HepG2 (cell line): Measurements from ENCODE around the gene FANCE. TPM values are rescaled to one million over a fixed set of nuclear protein-coding genes. Genes with fewer than 3 reads are reported as not detected.
A peak's percentile ranks its signal among the peaks of the same experiment; 100 is the strongest.

Experiments used
- BCL6 ChIP-seq: IDR thresholded peaks from 2 replicates; pipeline ENCODE4 v1.6.1; 2016; ENCODE audit warnings: missing genetic modification reagents, missing compliant biosample characterization
- CBX1 ChIP-seq: IDR thresholded peaks from one replicate; pipeline ENCODE4 v1.6.1; 2016; ENCODE audit warnings: antibody characterized with exemption, low read depth
- E2F5 ChIP-seq: sonication (generic); formaldehyde crosslinking; conservative IDR thresholded peaks from 2 replicates; pipeline ENCODE4 v1.4.0; 2020; ENCODE audit warnings: missing genetic modification reagents
- ETV6 ChIP-seq: sonication (generic); formaldehyde crosslinking; conservative IDR thresholded peaks from 2 replicates; pipeline ENCODE4 v1.4.0; 2020; ENCODE audit warnings: missing genetic modification reagents
- KDM1A ChIP-seq: IDR thresholded peaks from 2 replicates; pipeline ENCODE4 v1.6.1; 2016; ENCODE audit warnings: missing compliant biosample characterization
- MLLT10 ChIP-seq: sonication (generic); formaldehyde crosslinking; IDR thresholded peaks from 2 replicates; pipeline ENCODE4 v1.4.0; 2020; ENCODE audit warnings: missing genetic modification reagents
- MNT ChIP-seq: fragments of 450-650 bp; IDR thresholded peaks from 2 replicates; pipeline ENCODE4 v1.6.1; 2016
- NFIC ChIP-seq: IDR thresholded peaks from 2 replicates; pipeline ENCODE4 v1.6.1; 2012; ENCODE audit warnings: mild to moderate bottlenecking, low read length, inconsistent platforms
- NR2F6 ChIP-seq, 2 experiments: IDR thresholded peaks; 2 replicates each; pipeline ENCODE4 v1.6.1; 2016; ENCODE audit warnings: antibody characterized with exemption in 1 of 2, mild to moderate bottlenecking in 1 of 2
- PAF1 ChIP-seq: IDR thresholded peaks from 2 replicates; pipeline ENCODE4 v1.6.1; 2016; ENCODE audit warnings: missing genetic modification reagents, missing compliant biosample characterization
- PHF21A ChIP-seq: sonication (generic); formaldehyde crosslinking; IDR thresholded peaks from 2 replicates; pipeline ENCODE4 v1.5.0; 2020; ENCODE audit warnings: mild to moderate bottlenecking, missing genetic modification reagents
- RNF2 ChIP-seq: fragments of 450-650 bp; conservative IDR thresholded peaks from 2 replicates; pipeline ENCODE4 v1.6.1; 2016; ENCODE audit warnings: low read depth
- SNAPC4 ChIP-seq: sonication (generic); formaldehyde crosslinking; IDR thresholded peaks from 2 replicates; pipeline ENCODE4 v1.4.0; 2020; ENCODE audit warnings: mild to moderate bottlenecking, missing genetic modification reagents
- SNAPC5 ChIP-seq: sonication (generic); formaldehyde crosslinking; IDR thresholded peaks from 2 replicates; pipeline ENCODE4 v1.8.1; 2023; ENCODE audit warnings: mild to moderate bottlenecking, missing genetic modification reagents, borderline replicate concordance
- TOPORS ChIP-seq: sonication (generic); formaldehyde crosslinking; IDR thresholded peaks from 2 replicates; pipeline ENCODE4 v1.8.0; 2023; ENCODE audit warnings: mild to moderate bottlenecking, missing genetic modification reagents
- ZMAT3 ChIP-seq: sonication (generic); formaldehyde crosslinking; conservative IDR thresholded peaks from 2 replicates; pipeline ENCODE4 v1.7.0; 2021; ENCODE audit warnings: missing genetic modification reagents
- ZNF296 ChIP-seq: sonication (generic); formaldehyde crosslinking; conservative IDR thresholded peaks from 2 replicates; pipeline ENCODE4 v1.5.0; 2020; ENCODE audit warnings: mild to moderate bottlenecking, missing genetic modification reagents
- ZNF770 ChIP-seq: sonication (generic); formaldehyde crosslinking; IDR thresholded peaks from 2 replicates; pipeline ENCODE4 v1.5.0; 2020; ENCODE audit warnings: mild to moderate bottlenecking, missing genetic modification reagents
- ZNF83 ChIP-seq: sonication (generic); formaldehyde crosslinking; IDR thresholded peaks from 2 replicates; pipeline ENCODE4 v1.4.0; 2020; ENCODE audit warnings: missing genetic modification reagents, mild to moderate bottlenecking, borderline replicate concordance
- ZNF839 ChIP-seq: sonication (generic); formaldehyde crosslinking; IDR thresholded peaks from 2 replicates; pipeline ENCODE4 v1.4.0; 2020; ENCODE audit warnings: missing genetic modification reagents, mild to moderate bottlenecking, borderline replicate concordance
- ZZZ3 ChIP-seq: sonication (generic); formaldehyde crosslinking; IDR thresholded peaks from 2 replicates; pipeline ENCODE4 v1.4.0; 2020; ENCODE audit warnings: missing genetic modification reagents, mild to moderate bottlenecking, borderline replicate concordance
- polyA plus RNA-seq, 8 experiments: library from polyadenylated mRNA; depleted of rRNA in 3 of 8; stranded (reverse) in 7 of 8; unstranded in 1 of 8; fragments of >200 nt; fragmentation: Illumina TruSeq in 4 of 8; extraction: Trizol in 4 of 8; gene quantifications; 2 replicates each; pipeline versions ENCODE4 v1.2.1 to v1.2.3, GENCODE V29; 2011 to 2016; ENCODE audit warnings: low read depth in 4 of 8, missing spikeins in 1 of 8, mixed read lengths in 1 of 8; ENCODE audit not compliant: insufficient read depth in 1 of 8
- total RNA-seq, 5 experiments: library from RNA; depleted of rRNA; stranded (reverse); fragments of >200 nt; fragmentation: Illumina TruSeq; extraction: Trizol; gene quantifications; 2 replicates each; pipeline ENCODE4 v1.2.3, GENCODE V29; 2016; ENCODE audit warnings: low read depth in 1 of 5

FANCE gene
- total and polyA plus RNA-seq, 2 of the 13 experiments (the other 11 are each of a cell fraction or from before 2014, with no cell fraction given) = 7.1 to 11.2 TPM

- TF ChIP-seq BCL6 (CRISPR knock-in tag) = peak; percentile 97
- no peak for TF ChIP-seq ZNF296 (CRISPR knock-in tag)
- 0 out of 2 replicates have a peak, but pooled peaks have one; percentile 30 for TF ChIP-seq RNF2
- peak; percentile 90 for TF ChIP-seq TOPORS (CRISPR knock-in tag)
- peak; percentile 70 for TF ChIP-seq CBX1
- no peak for TF ChIP-seq E2F5
- TF ChIP-seq SNAPC4 (CRISPR knock-in tag) = no peak
- TF ChIP-seq MLLT10 (CRISPR knock-in tag) = no peak
- no peak for TF ChIP-seq PAF1
- TF ChIP-seq ZNF83 (CRISPR knock-in tag) = 0 out of 2 replicates have a peak, but pooled peaks have one; percentile 3
- peak; percentile 98 for TF ChIP-seq NR2F6 (IDR thresholded peaks at IDR 0.05)
- peak; percentile 97 for TF ChIP-seq NR2F6 (CRISPR knock-in tag; IDR thresholded peaks at IDR 0.05)
- peak; percentile 98 for TF ChIP-seq PHF21A (CRISPR knock-in tag)
- TF ChIP-seq ZMAT3 = no peak
- peak; percentile 79 for TF ChIP-seq ZNF770 (CRISPR knock-in tag)
- peak; percentile 93 for TF ChIP-seq KDM1A (CRISPR knock-in tag)
- peak; percentile 88 for TF ChIP-seq NFIC
- no peak; the same call in 1 of the 2 replicates for TF ChIP-seq ETV6 (CRISPR knock-in tag)
- no peak for TF ChIP-seq MNT
- peak; percentile 79; the same call in 1 of the 2 replicates for TF ChIP-seq ZZZ3
- peak; percentile 77; the same call in 1 of the 2 replicates for TF ChIP-seq SNAPC5 (CRISPR knock-in tag)
- TF ChIP-seq ZNF839 = no peak
Measured at GRCh38 chr6:35415065-35415891, 36.9 kb upstream of the FANCE start (continued).
